GM12878 (cell line): ENCODE data around the gene SCP2. TPM values are rescaled to one million over a fixed set of nuclear protein-coding genes. Genes with fewer than 3 reads are reported as not detected.

ENCODE experiments used
- ATAC-seq: fragments of 200-7000 bp; cut with Tn5 transposase; 3 replicates; pipeline ENCODE4 v1.9.1; 2020; ENCODE audit warnings: mild to moderate bottlenecking, moderate library complexity
- BruUV-seq: library from RNA; stranded (reverse); fragments of 400-500 nt; replicated peaks from 2 replicates; lab custom pipeline; 2021; lab: Mats Ljungman, UMichigan
- CTCF ChIA-PET: fragments of 300-600 bp; sonication (Branson Sonifier 250); formaldehyde crosslinking; extraction: SDS; loops from one replicate; lab custom pipeline; 2021; ENCODE audit warnings: inconsistent platforms; lab: Yijun Ruan, JAX
- POLR2A ChIA-PET: fragments of 350-600 bp; formaldehyde crosslinking; extraction: SDS; loops from one replicate; lab custom pipeline; 2021; ENCODE audit warnings: inconsistent platforms; lab: Charles Lee
- RAD21 ChIA-PET: fragments of 300-600 bp; sonication (Branson Sonifier 250); formaldehyde crosslinking; loops from one replicate; lab custom pipeline; 2023; ENCODE audit warnings: antibody characterized with exemption; ENCODE audit not compliant: unreplicated experiment; lab: Charles Lee
- SMC1A ChIA-PET: fragments of 300-600 bp; sonication (Branson Sonifier 250); formaldehyde crosslinking; loops from one replicate; lab custom pipeline; 2023; ENCODE audit not compliant: unreplicated experiment, uncharacterized antibody; lab: Charles Lee
- DNase-seq: peaks from one replicate; pipeline ENCODE4 v3.0.0-alpha.2; 2011; ENCODE audit warnings: low read depth, low spot score
- FAIRE-seq: peaks from 3 replicates; lab custom pipeline; 2011; peaks lifted over from hg19 to GRCh38; lab: Jason Lieb, UNC
- H2AFZ ChIP-seq: 2 replicates; pipeline ENCODE4 v1.6.0; 2011; ENCODE audit warnings: low read depth, low read length, control low read depth; ENCODE audit not compliant: control insufficient read depth
- H3K27ac ChIP-seq: 2 replicates; pipeline ENCODE4 v1.5.1; 2011; ENCODE audit warnings: control low read depth; ENCODE audit not compliant: control insufficient read depth, insufficient read depth
- H3K27me3 ChIP-seq, 2 experiments: replicated peaks in 1 of 2; 2 replicates each; pipeline versions ENCODE4 v1.6.0 to v1.6.1; 2011; ENCODE audit warnings: low read length in 1 of 2; ENCODE audit not compliant: control insufficient read depth in 2 of 2, insufficient read depth in 2 of 2
- H3K36me3 ChIP-seq, 2 experiments: 2 replicates each; pipeline ENCODE4 v1.5.1; 2011; ENCODE audit warnings: low read length in 1 of 2; ENCODE audit not compliant: control insufficient read depth in 2 of 2, insufficient read depth in 2 of 2
- H3K4me1 ChIP-seq: 2 replicates; pipeline ENCODE4 v1.6.1; 2011; ENCODE audit warnings: mild to moderate bottlenecking, low read length, moderate library complexity, mixed read lengths; ENCODE audit not compliant: control insufficient read depth, insufficient read depth
- H3K4me2 ChIP-seq: 2 replicates; pipeline ENCODE4 v1.6.0; 2011; ENCODE audit warnings: control low read depth; ENCODE audit not compliant: control insufficient read depth, insufficient read depth
- H3K4me3 ChIP-seq: fragments of 200-600 bp; sonication (generic); 2 replicates; pipeline ENCODE4 v1.5.1; 2016
- H3K79me2 ChIP-seq: 2 replicates; pipeline ENCODE4 v1.6.0; 2011; ENCODE audit warnings: low read length; ENCODE audit not compliant: control insufficient read depth, insufficient read depth
- H3K9ac ChIP-seq: 2 replicates; pipeline ENCODE4 v1.8.0; 2011; ENCODE audit warnings: low read length, control low read depth, mixed read lengths; ENCODE audit not compliant: control insufficient read depth, insufficient read depth
- H3K9me3 ChIP-seq: replicated peaks from 3 replicates; pipeline ENCODE4 v1.5.1; 2011; ENCODE audit warnings: mild to moderate bottlenecking, low read length; ENCODE audit not compliant: control insufficient read depth, insufficient read depth
- H4K20me1 ChIP-seq: 2 replicates; pipeline ENCODE4 v1.6.0; 2011; ENCODE audit not compliant: control insufficient read depth, insufficient read depth
- BMI1 ChIP-seq: fragments of 450-650 bp; IDR thresholded peaks from 2 replicates; pipeline ENCODE4 v1.6.1; 2016; ENCODE audit warnings: mild to moderate bottlenecking, moderate library complexity, borderline replicate concordance
- JUNB ChIP-seq: IDR thresholded peaks from 2 replicates; pipeline ENCODE4 v1.6.1; 2016; ENCODE audit warnings: antibody characterized with exemption, mild to moderate bottlenecking
- MYB ChIP-seq: fragments of 150-350 bp; IDR thresholded peaks from 2 replicates; pipeline ENCODE4 v1.6.1; 2014; ENCODE audit warnings: mild to moderate bottlenecking, low read depth, low read length, borderline replicate concordance
- NR2C1 ChIP-seq: fragments of 450-650 bp; IDR thresholded peaks from 2 replicates; pipeline ENCODE4 v1.6.1; 2017; ENCODE audit warnings: antibody characterized with exemption, mild to moderate bottlenecking, moderate library complexity
- SIN3A ChIP-seq: IDR thresholded peaks from 2 replicates; pipeline ENCODE4 v1.6.1; 2012; ENCODE audit warnings: low read depth, low read length, improper control_type of control experiment
- SMARCA5 ChIP-seq: fragments of 450-650 bp; IDR thresholded peaks from 2 replicates; pipeline ENCODE4 v1.6.1; 2017; ENCODE audit warnings: mild to moderate bottlenecking
- YBX1 ChIP-seq: fragments of 450-650 bp; IDR thresholded peaks from 2 replicates; pipeline ENCODE4 v1.6.1; 2016; ENCODE audit warnings: antibody characterized with exemption
- WGBS: methylation state at CpG from one replicate; pipeline ENCODE4 v1.1.6; 2016; ENCODE audit warnings: low lambda C conversion rate; ENCODE audit not compliant: insufficient replicate concordance, insufficient coverage; ENCODE audit errors: missing lambda C conversion rate; 5-methylcytosine and 5-hydroxymethylcytosine counted together
- in situ Hi-C: fragments of 300-500 bp; cut with MboI; formaldehyde crosslinking; loops from 9 replicates; pipeline ENCODE4 v1.14.3; 2018; ENCODE audit warnings: mixed read lengths
- intact Hi-C: fragments of 100-400 bp; cut with micrococcal nuclease; formaldehyde crosslinking; loops from one replicate; pipeline ENCODE4 v1.14.2; 2022; ENCODE audit not compliant: unreplicated experiment
- polyA plus RNA-seq, 11 experiments: library from polyadenylated mRNA; depleted of rRNA in 4 of 11; unstranded in 6 of 11; stranded (reverse) in 5 of 11; fragments of >200 nt; fragmentation: Nextera tagmentation in 4 of 11; fragmentation: Illumina TruSeq in 1 of 11; extraction: Ambion mirVana in 4 of 11; extraction: Trizol in 1 of 11; gene quantifications; 1 replicate in 1 of 11; 2 replicates in 10 of 11; pipeline versions ENCODE4 v1.2.1 to v1.2.3, GENCODE V29; 2011 to 2016; ENCODE audit warnings: inconsistent platforms in 2 of 11, missing spikeins in 2 of 11, low read depth in 1 of 11
- total RNA-seq, 4 experiments: library from RNA; depleted of rRNA in 3 of 4; stranded (reverse); fragments of >200 nt in 3 of 4; fragmentation: Illumina TruSeq in 1 of 4; extraction: Trizol in 1 of 4; gene quantifications; 2 replicates each; pipeline versions ENCODE4 v1.2.1 to v1.2.3, GENCODE V29; 2013 to 2021
- TF ChIP-seq, protein P1 (sequence below): fragments of 450-650 bp; IDR thresholded peaks from 2 replicates; pipeline ENCODE4 v1.6.1; 2016; ENCODE audit warnings: mild to moderate bottlenecking
- TF ChIP-seq, protein P2 (sequence below): fragments of 450-650 bp; IDR thresholded peaks from 2 replicates; pipeline ENCODE4 v1.6.1; 2016; ENCODE audit warnings: mild to moderate bottlenecking, moderate library complexity, borderline replicate concordance
- TF ChIP-seq, protein P3 (sequence below): IDR thresholded peaks from 2 replicates; pipeline ENCODE4 v1.6.1; 2012; ENCODE audit warnings: low read length, inconsistent platforms

The SCP2 gene
- total and polyA plus RNA-seq, 10 of the 15 experiments (the other 5 are each of a cell fraction or from before 2014, with no cell fraction given) = 74.3 to 327 (median 127) TPM

DNA sequence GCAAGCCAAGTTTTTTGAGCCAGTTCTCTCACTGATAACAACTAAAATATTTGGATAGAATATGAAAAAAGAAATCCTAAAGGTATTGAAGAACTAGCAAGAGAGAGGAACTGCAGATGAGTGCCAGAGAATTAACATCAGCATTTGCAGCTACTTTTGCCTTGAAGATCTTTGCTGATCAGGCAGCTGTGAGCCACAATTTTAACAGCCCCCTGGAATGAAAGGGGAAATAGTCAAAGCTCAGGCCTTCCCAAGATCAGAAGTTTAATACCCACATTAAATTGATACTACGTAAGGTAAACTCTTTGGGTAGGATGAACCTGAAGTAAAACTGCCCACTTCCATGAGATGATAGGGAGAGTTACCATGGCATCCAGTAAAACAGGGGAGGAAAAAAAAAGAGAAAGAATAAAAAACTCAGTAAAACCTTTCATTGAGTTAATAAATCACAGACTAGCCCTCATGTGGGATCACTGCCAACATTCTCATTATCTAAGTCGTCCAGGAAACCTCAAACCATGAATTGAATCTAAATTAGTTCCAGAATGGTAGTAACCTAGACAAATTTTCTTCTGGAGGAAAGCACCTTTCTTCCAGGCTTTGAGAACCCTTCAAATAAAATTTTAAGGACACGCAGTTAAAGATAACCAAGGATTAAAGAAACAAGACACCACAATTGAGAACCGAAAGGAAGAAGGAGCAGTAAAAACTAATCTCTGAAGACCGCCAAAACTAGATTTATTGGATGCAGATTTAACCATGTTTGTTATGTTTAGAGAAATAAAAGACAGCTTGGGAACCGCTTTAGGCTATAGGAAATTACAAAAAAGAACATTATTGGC lies 28.3 kb downstream of the SCP2 start:
- 59% methylated on average over 6 of the region's 6 CpGs for whole genome bisulfite sequencing
- ATAC-seq (no peak), FAIRE-seq (peak; percentile 47), DNase-seq (no peak)
- no peak for TF ChIP-seq SMARCA5
- TF ChIP-seq, protein P1, sequence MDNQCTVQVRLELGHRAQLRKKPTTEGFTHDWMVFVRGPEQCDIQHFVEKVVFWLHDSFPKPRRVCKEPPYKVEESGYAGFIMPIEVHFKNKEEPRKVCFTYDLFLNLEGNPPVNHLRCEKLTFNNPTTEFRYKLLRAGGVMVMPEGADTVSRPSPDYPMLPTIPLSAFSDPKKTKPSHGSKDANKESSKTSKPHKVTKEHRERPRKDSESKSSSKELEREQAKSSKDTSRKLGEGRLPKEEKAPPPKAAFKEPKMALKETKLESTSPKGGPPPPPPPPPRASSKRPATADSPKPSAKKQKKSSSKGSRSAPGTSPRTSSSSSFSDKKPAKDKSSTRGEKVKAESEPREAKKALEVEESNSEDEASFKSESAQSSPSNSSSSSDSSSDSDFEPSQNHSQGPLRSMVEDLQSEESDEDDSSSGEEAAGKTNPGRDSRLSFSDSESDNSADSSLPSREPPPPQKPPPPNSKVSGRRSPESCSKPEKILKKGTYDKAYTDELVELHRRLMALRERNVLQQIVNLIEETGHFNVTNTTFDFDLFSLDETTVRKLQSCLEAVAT = peak; percentile 75; the same call in 1 of the 2 replicates
- no TSS peak for BruUV-seq
- Histone ChIP-seq H3K36me3 (no peaks in the 10 kb centered on the region), H3K9ac (no peak overlapping the region), H3K4me1 (no peaks in the 10 kb centered on the region), H3K4me3 (no peak overlapping the region), H3K27ac (no peak overlapping the region), H3K27me3 (no peaks in the 10 kb centered on the region), H3K79me2 (no peaks in the 10 kb centered on the region), H3K4me2 (no peak overlapping the region), H3K9me3 (no peaks in the 10 kb centered on the region), H2AFZ (no peak overlapping the region), H4K20me1 (no peaks in the 10 kb centered on the region)
- POLR2A ChIA-PET = no interaction called here
- in situ Hi-C loops = no loop called here
- CTCF ChIA-PET = interaction anchor here (0.7 kb wide), 1 partner anchor 617 kb away, joined by 5 read pairs; no protein-coding TSS in a partner anchor
- RAD21 ChIA-PET = no interaction called here
- SMC1A ChIA-PET = no interaction called here
- intact Hi-C loops = no loop called here

DNA sequence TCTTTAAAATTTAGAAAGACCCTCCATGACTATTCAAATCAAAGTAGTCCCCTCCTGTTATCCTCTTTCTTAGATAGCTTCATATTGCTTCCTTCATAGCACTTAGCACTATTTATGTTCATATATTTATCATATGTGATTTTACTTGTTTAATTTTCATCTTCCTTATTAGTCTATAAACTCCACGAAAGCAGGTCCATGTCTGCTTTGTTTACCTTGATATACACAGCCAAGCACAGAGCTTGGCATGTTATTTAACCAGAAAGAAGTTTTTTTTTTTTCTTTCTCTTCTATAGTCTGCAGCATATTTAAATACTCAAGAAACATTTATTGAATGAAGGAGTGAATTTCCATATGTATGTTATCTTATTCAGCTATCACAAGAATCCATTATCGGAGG lies 36.0 kb downstream of the SCP2 start:
- CTCF ChIA-PET = no interaction called here
- no peak overlapping the region for H3K4me3 ChIP-seq
- in situ Hi-C loops (no loop called here), intact Hi-C loops (no loop called here)
- H3K27me3 ChIP-seq = no peaks in the 10 kb centered on the region
- no peaks in the 10 kb centered on the region for H3K79me2 ChIP-seq
- 58% methylated on average over 2 of the region's 2 CpGs for WGBS
- no peaks in the 10 kb centered on the region for H4K20me1 ChIP-seq
- no TSS peak for BruUV-seq
- no peak overlapping the region for H3K9ac ChIP-seq
- no peak for ATAC-seq
- H2AFZ ChIP-seq = no peak overlapping the region
- no peaks in the 10 kb centered on the region for H3K36me3 ChIP-seq
- H3K4me2 ChIP-seq = no peak overlapping the region
- SMC1A ChIA-PET = no interaction called here
- RAD21 ChIA-PET = no interaction called here
- no peaks in the 10 kb centered on the region for H3K9me3 ChIP-seq
- H3K4me1 ChIP-seq = no peaks in the 10 kb centered on the region
- no peak for DNase-seq
- H3K27ac ChIP-seq = no peak overlapping the region
- POLR2A ChIA-PET = no interaction called here
- no peak for FAIRE-seq
- no peak for TF ChIP-seq JUNB
- no peak for TF ChIP-seq BMI1
- no peak for TF ChIP-seq MYB
- TF ChIP-seq, protein P2, sequence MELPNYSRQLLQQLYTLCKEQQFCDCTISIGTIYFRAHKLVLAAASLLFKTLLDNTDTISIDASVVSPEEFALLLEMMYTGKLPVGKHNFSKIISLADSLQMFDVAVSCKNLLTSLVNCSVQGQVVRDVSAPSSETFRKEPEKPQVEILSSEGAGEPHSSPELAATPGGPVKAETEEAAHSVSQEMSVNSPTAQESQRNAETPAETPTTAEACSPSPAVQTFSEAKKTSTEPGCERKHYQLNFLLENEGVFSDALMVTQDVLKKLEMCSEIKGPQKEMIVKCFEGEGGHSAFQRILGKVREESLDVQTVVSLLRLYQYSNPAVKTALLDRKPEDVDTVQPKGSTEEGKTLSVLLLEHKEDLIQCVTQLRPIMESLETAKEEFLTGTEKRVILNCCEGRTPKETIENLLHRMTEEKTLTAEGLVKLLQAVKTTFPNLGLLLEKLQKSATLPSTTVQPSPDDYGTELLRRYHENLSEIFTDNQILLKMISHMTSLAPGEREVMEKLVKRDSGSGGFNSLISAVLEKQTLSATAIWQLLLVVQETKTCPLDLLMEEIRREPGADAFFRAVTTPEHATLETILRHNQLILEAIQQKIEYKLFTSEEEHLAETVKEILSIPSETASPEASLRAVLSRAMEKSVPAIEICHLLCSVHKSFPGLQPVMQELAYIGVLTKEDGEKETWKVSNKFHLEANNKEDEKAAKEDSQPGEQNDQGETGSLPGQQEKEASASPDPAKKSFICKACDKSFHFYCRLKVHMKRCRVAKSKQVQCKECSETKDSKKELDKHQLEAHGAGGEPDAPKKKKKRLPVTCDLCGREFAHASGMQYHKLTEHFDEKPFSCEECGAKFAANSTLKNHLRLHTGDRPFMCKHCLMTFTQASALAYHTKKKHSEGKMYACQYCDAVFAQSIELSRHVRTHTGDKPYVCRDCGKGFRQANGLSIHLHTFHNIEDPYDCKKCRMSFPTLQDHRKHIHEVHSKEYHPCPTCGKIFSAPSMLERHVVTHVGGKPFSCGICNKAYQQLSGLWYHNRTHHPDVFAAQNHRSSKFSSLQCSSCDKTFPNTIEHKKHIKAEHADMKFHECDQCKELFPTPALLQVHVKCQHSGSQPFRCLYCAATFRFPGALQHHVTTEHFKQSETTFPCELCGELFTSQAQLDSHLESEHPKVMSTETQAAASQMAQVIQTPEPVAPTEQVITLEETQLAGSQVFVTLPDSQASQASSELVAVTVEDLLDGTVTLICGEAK = no peak
- TF ChIP-seq NR2C1 = no peak
- TF ChIP-seq, protein P3, sequence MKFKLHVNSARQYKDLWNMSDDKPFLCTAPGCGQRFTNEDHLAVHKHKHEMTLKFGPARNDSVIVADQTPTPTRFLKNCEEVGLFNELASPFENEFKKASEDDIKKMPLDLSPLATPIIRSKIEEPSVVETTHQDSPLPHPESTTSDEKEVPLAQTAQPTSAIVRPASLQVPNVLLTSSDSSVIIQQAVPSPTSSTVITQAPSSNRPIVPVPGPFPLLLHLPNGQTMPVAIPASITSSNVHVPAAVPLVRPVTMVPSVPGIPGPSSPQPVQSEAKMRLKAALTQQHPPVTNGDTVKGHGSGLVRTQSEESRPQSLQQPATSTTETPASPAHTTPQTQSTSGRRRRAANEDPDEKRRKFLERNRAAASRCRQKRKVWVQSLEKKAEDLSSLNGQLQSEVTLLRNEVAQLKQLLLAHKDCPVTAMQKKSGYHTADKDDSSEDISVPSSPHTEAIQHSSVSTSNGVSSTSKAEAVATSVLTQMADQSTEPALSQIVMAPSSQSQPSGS = no peak
- TF ChIP-seq SIN3A = no peak
- TF ChIP-seq YBX1 = no peak
